ENCODE results near the gene NEURL1. TPM values are rescaled to one million over a fixed set of nuclear protein-coding genes. Genes with fewer than 3 reads are reported as not detected.

The NEURL1 gene
- total RNA-seq, 1 donor = under 0.01 TPM

GRCh38 chr10:103621783-103622125 is 128.2 kb downstream of the NEURL1 start:
- no peak overlapping the region for H3K4me3 ChIP-seq (ENCODE audit: low read depth, low read length)
- no peak for DNase-seq (ENCODE audit: low read depth)
- TF ChIP-seq CTCF (IDR thresholded peaks at IDR 0.05; ENCODE audit: insufficient read depth, low read depth, low read length) = no peak

- TF ChIP-seq CTCF (IDR thresholded peaks at IDR 0.05; ENCODE audit: insufficient read depth, low read depth, low read length) = no peak
- DNase-seq (ENCODE audit: low read depth) = no peak
Observed at GRCh38 chr10:103622286-103622685, 128.8 kb downstream of the NEURL1 start.

GRCh38 chr10:103622935-103623574 is 129.6 kb downstream of the NEURL1 start:
- no peak for TF ChIP-seq CTCF (IDR thresholded peaks at IDR 0.05; ENCODE audit: insufficient read depth, low read depth, low read length)
- H3K4me3 ChIP-seq (ENCODE audit: low read depth, low read length) = no peak overlapping the region
- DNase-seq (ENCODE audit: low read depth) = no peak

More at GRCh38 chr10:103622286-103622685, 128.8 kb downstream of the NEURL1 start:
- H3K4me3 ChIP-seq (ENCODE audit: low read depth, low read length) = no peak overlapping the region

GRCh38 chr10:103626178-103626577 is 132.7 kb downstream of the NEURL1 start:
- no peak for TF ChIP-seq CTCF (IDR thresholded peaks at IDR 0.05; ENCODE audit: insufficient read depth, low read depth, low read length)
- DNase-seq (ENCODE audit: low read depth) = no peak
- H3K4me3 ChIP-seq (ENCODE audit: low read depth, low read length) = no peak overlapping the region

DNA sequence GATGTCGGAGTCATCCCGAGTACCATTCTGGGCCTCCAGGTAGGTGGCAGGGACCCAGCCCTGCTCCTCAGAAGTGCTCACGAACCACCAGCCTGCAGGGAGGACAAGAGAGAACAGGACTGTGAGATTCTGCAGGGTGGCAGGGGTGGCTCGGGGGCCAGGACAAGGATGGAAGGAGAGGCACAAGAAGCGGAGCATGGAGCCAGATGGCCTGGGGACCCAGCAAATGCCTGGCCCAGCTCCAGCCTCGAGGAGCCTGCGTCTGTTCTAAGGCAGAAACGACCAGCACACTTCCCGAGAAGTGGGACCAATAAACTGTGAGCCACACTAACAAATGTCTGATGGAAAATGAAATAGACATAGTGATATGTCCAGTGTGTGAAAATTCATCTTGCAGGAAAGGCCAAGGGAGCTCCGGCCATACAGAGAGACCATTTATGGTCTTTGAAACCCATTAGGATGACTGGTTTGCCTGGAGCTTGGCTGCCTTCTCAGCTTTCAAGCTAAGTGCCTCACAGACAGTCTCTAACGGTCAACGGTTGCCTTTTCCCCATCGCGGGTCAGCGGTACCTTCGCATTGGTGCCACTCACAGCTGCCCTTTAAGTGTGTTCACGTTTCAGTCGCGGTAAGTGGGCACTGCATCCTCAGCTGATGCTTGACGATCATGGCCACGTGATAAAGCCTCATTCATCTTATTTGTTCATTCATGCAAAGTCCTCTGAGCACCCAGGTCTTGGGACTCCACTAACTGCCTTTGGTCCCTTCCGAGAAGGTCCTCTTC is 133.8 kb downstream of the NEURL1 start:
- no peak for DNase-seq (ENCODE audit: low read depth)
- no peak overlapping the region for H3K4me3 ChIP-seq (ENCODE audit: low read depth, low read length)
- TF ChIP-seq CTCF (IDR thresholded peaks at IDR 0.05; ENCODE audit: insufficient read depth, low read depth, low read length) = no peak

DNA sequence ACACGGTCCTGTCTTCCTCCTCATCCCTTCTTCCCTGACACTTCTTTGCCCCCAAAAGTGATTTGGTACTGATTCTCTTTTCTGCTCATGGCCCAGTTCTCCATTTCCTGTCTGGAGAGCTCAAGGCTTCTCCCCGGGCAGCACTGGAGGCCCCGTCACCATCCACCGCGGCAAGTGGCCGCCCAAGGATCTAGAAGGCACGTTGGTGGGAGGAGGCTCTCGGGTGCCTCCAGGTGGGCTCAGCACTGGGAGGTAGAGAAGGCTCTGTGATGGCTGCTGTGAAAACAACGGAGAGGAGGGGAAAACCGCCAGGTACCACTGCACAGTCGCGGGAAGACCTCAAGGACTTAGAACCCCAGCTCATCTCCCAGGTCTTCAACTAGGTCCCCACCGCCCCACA is 134.4 kb downstream of the NEURL1 start:
- H3K4me3 ChIP-seq (ENCODE audit: low read depth, low read length) = no peak overlapping the region
- no peak for TF ChIP-seq CTCF (IDR thresholded peaks at IDR 0.05; ENCODE audit: insufficient read depth, low read depth, low read length)
- no peak for DNase-seq (ENCODE audit: low read depth)

All from fibroblast of villous mesenchyme (primary cell).